Measurements from ENCODE around the gene NFIA. TPM values are rescaled to one million over a fixed set of nuclear protein-coding genes. Genes with fewer than 3 reads are reported as not detected.

The NFIA gene
- total and polyA plus RNA-seq, 2 donors (not counting 1 experiment from before 2014, with no cell fraction given), result 0.28 to 0.54 TPM

DNA sequence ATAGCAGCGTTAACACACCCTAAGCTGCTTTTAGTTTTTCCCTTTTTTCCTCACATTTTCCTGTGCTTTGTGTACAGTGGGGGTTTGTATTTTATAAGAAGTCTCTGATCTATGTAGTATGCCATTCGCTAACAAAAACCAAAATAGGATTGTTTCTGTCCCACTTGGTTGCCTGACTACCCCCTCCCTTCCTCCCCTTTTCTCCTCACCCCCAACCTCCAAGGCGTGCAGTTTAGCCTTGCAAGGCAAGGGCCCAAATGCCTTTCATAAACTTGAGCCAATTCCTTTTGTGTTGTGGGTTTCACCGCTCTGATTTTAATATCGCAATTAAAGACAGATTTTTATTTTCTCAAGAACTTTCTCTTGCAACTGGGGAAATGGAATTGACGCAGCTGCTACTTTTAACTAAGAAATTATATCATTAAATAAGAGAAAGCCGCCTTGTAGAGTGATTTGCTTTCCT lies 365.6 kb downstream of the NFIA start:
- no peak overlapping the region for H2AFZ ChIP-seq (ENCODE audit: insufficient read depth, low read depth, low read length, poor library complexity, severe bottlenecking)
- no peaks in the 10 kb centered on the region for H4K20me1 ChIP-seq (ENCODE audit: control insufficient read depth, insufficient read depth, low read length, poor library complexity, severe bottlenecking)
- no peak overlapping the region for H3K4me3 Mint-ChIP-seq
- CTCF ChIA-PET, result no interaction called here
- H3K4me1 Mint-ChIP-seq, result peaks cover 1% of the 10 kb centered on the region
- no peaks in the 10 kb centered on the region for H3K9me3 Mint-ChIP-seq (ENCODE audit: insufficient read depth)
- H3K27ac Mint-ChIP-seq, result no peak overlapping the region
- no peaks in the 10 kb centered on the region for H3K79me2 ChIP-seq (ENCODE audit: control insufficient read depth, insufficient read depth, low read length)
- H3K27ac ChIP-seq (ENCODE audit: low read length in 2 of 2), result no peak overlapping the region
- TF ChIP-seq, protein P1, sequence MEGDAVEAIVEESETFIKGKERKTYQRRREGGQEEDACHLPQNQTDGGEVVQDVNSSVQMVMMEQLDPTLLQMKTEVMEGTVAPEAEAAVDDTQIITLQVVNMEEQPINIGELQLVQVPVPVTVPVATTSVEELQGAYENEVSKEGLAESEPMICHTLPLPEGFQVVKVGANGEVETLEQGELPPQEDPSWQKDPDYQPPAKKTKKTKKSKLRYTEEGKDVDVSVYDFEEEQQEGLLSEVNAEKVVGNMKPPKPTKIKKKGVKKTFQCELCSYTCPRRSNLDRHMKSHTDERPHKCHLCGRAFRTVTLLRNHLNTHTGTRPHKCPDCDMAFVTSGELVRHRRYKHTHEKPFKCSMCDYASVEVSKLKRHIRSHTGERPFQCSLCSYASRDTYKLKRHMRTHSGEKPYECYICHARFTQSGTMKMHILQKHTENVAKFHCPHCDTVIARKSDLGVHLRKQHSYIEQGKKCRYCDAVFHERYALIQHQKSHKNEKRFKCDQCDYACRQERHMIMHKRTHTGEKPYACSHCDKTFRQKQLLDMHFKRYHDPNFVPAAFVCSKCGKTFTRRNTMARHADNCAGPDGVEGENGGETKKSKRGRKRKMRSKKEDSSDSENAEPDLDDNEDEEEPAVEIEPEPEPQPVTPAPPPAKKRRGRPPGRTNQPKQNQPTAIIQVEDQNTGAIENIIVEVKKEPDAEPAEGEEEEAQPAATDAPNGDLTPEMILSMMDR (IDR thresholded peaks at IDR 0.05), result no peak
- TF ChIP-seq EZH2 (IDR thresholded peaks at IDR 0.05; ENCODE audit: borderline replicate concordance, insufficient read depth, low read depth, low read length, poor library complexity, severe bottlenecking), result no peak
- H3K27me3 ChIP-seq (replicated peaks in 1 of 4; ENCODE audit: control extremely low read depth in 1 of 4, control insufficient read depth in 3 of 4, insufficient read depth in 4 of 4, low read length in 3 of 4), result no peaks in the 10 kb centered on the region
- H3K4me3 ChIP-seq (ENCODE audit: control extremely low read depth in 1 of 5, extremely low read depth in 1 of 5, insufficient read depth in 1 of 5, low read depth in 2 of 5, low read length in 4 of 5), result no peak overlapping the region
- no peak for ATAC-seq (ENCODE audit: low read depth)
- DNase-seq, result no peak
- no peaks in the 10 kb centered on the region for H3K9me3 ChIP-seq (ENCODE audit: control extremely low read depth in 1 of 3, control insufficient read depth in 2 of 3, insufficient read depth in 1 of 3, low read length in 2 of 3)
- H3K27me3 Mint-ChIP-seq, result peaks cover 11% of the 10 kb centered on the region
- no peak overlapping the region for H3K4me2 ChIP-seq (replicated peaks; ENCODE audit: low read depth, low read length, poor library complexity, severe bottlenecking)
- no peak overlapping the region for H3K9ac ChIP-seq (ENCODE audit: low read length)
- no peaks in the 10 kb centered on the region for H3K36me3 ChIP-seq (replicated peaks in 1 of 2; ENCODE audit: control extremely low read depth in 1 of 2, control insufficient read depth in 1 of 2, extremely low read depth in 1 of 2, insufficient read depth in 2 of 2, low read length in 1 of 2)
- intact Hi-C loops (cut with micrococcal nuclease), result no loop called here
- WGBS (ENCODE audit: insufficient coverage), result no CpG with 5 or more reads among the region's 7 CpGs
- POLR2A ChIA-PET, result no interaction called here
- H3K4me1 ChIP-seq (ENCODE audit: control insufficient read depth in 2 of 2, insufficient read depth in 2 of 2, low read length in 2 of 2), result peaks cover 0 to under 1% of the 10 kb centered on the region in 2 donors

GRCh38 chr1:61448914-61449313 lies 366.6 kb downstream of the NFIA start:
- Mint-ChIP-seq H3K27ac (no peak overlapping the region), H3K4me1 (peaks cover 3% of the 10 kb centered on the region), H3K4me3 (no peak overlapping the region), H3K27me3 (peaks cover 11% of the 10 kb centered on the region), H3K9me3 (ENCODE audit: insufficient read depth) (no peaks in the 10 kb centered on the region)
- ATAC-seq (ENCODE audit: low read depth) (no peak), DNase-seq (no peak)
- ChIA-PET CTCF (interaction anchor here (0.6 kb wide), 1 partner anchor 17 kb away, joined by 3 read pairs; no protein-coding TSS in a partner anchor), POLR2A (no interaction called here)
- Histone ChIP-seq H4K20me1 (ENCODE audit: control insufficient read depth, insufficient read depth, low read length, poor library complexity, severe bottlenecking) (no peaks in the 10 kb centered on the region), H3K27me3 (replicated peaks in 1 of 4; ENCODE audit: control extremely low read depth in 1 of 4, control insufficient read depth in 3 of 4, insufficient read depth in 4 of 4, low read length in 3 of 4) (no peaks in the 10 kb centered on the region), H3K9me3 (ENCODE audit: control extremely low read depth in 1 of 3, control insufficient read depth in 2 of 3, insufficient read depth in 1 of 3, low read length in 2 of 3) (no peaks in the 10 kb centered on the region), H3K79me2 (ENCODE audit: control insufficient read depth, insufficient read depth, low read length) (no peaks in the 10 kb centered on the region), H3K36me3 (replicated peaks in 1 of 2; ENCODE audit: control extremely low read depth in 1 of 2, control insufficient read depth in 1 of 2, extremely low read depth in 1 of 2, insufficient read depth in 2 of 2, low read length in 1 of 2) (no peaks in the 10 kb centered on the region), H3K4me3 (ENCODE audit: control extremely low read depth in 1 of 5, extremely low read depth in 1 of 5, insufficient read depth in 1 of 5, low read depth in 2 of 5, low read length in 4 of 5) (no peak overlapping the region), H3K4me2 (replicated peaks; ENCODE audit: low read depth, low read length, poor library complexity, severe bottlenecking) (no peak overlapping the region), H2AFZ (ENCODE audit: insufficient read depth, low read depth, low read length, poor library complexity, severe bottlenecking) (no peak overlapping the region), H3K9ac (ENCODE audit: low read length) (no peak overlapping the region), H3K27ac (ENCODE audit: low read length in 2 of 2) (no peak overlapping the region), H3K4me1 (ENCODE audit: control insufficient read depth in 2 of 2, insufficient read depth in 2 of 2, low read length in 2 of 2) (peaks cover 0 to 4% of the 10 kb centered on the region in 2 donors)
- TF ChIP-seq, protein P1 (IDR thresholded peaks at IDR 0.05), result no peak
- TF ChIP-seq EZH2 (IDR thresholded peaks at IDR 0.05; ENCODE audit: borderline replicate concordance, insufficient read depth, low read depth, low read length, poor library complexity, severe bottlenecking), result no peak
- intact Hi-C loops (cut with micrococcal nuclease), result no loop called here
- WGBS (ENCODE audit: insufficient coverage), result 96% methylated on average over 7 of the region's 9 CpGs

All from B cell (primary cell).